Stimulated activated CD8-positive, alpha-beta memory T cell treated with anti-CD3 and anti-CD28 coated beads, Interleukin-4, amount 100 ng/mL, for 24 hours (primary cell): Measurements from ENCODE around the gene TIGD6.
"Not testable (repeated sequence)": the region's sequence is repeated elsewhere in the genome, so short reads cannot be mapped to it uniquely, and the experiment has no call there.

Experiments used
- DNase-seq: peaks from one replicate; pipeline ENCODE4 v3.0.0-alpha.2; 2020; ENCODE audit warnings: low read depth

Gene TIGD6

DNA sequence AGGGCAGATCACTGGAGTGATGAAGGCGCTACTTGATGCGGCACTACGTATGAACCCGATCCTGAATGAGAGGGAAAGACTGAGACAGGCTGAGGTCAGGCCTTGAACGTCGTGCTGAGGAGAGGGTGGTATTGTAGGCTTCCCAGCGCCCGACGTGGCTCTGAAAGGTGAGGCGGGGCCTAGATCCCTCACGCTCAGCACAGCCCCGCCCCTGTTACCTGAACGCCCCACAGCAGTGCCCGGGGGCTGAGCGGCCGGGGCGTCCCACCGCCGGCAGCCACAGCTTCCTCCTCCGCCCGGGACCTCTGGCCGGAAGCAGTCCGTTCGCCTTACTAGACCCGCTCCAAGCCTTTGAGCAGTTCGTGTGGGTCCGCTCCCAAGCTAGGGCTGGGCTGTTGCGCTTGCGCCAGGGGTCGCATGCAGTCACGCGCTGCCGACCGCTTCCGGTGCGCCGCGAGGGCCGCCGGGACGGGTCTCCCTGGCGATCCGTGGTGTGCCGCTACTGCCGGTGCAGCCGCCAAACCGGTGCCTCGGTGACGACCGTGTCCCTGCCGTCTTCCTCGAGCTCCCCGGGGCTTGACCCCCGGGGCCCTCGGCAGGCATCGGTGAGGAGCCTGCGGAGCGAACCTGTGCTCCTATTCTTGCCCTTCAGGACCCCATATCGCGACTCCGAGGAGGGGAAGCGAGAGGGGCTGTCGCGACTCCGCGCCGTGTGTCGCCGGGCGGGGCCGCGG lies at the start of gene TIGD6, which contains the start of gene HMGXB3:
TSS of gene TIGD6 (minus strand) at position 399 of the 734 bp plus-strand sequence. CDS start 4,306 bp downstream, outside the sequence.
TSS of gene HMGXB3 (plus strand) at position 484 of the 734 bp plus-strand sequence. CDS start 4,114 bp downstream, outside the sequence.
- DNase-seq: peak; percentile 88

DNA sequence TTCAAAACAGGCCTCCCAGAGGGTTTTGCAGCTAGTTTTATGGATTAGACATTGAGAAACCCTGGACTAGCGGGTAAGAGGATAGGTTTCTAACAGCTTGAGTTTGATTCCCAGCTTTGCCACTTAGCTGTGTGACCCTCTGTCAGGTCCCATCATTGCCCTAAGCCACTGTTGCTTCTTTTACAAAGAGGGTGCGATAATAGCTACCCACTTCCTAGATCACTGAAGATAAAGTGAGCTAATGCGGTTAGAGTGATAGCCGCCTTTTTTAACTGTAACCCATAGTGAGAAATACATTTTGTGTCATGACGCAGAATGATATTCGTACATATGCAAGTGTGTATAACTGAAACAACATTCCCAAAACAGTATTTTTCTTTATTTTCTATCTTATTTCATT lies 45.6 kb upstream of the TIGD6 start:
- DNase-seq: no peak

DNA sequence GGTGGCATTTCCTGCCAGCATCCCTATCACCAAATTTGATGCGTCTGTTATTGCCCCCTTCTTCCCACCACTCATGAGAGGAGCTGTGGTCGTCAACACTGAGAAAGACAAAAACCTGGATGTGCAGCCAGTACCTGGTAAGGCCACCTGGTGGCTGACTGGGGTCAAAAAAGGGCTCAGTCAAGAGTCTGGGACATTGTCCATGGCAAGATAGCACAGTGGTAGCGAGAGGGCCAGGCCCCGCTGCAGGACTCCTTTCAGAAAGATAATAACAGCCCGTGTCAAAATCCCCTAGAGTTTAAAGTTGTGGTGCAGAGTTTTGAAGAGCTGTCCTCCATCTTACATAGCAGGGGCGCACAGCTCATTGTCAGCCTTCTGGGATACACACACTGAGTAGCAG lies 45.1 kb upstream of the TIGD6 start:
- DNase-seq: no peak

DNA sequence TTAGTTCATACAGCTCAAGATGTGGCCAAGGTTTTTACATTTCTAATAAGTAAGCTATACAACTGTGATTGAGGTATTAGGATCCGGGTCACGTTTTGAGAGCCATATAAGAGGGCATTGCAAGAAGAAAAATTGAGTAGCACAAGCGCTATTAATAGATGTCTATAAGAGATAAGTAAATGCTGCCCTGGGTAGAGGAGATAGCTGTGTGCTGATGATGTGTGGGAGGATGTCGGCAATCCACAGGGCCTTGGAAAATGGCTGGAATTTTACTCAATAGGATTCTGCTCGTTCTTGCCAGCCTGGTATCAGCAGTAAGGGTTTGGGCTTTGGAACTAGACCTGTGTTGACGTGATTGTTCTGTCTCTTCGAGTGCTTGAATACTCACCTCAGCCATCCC lies 44.3 kb upstream of the TIGD6 start:
- no peak for DNase-seq

DNA sequence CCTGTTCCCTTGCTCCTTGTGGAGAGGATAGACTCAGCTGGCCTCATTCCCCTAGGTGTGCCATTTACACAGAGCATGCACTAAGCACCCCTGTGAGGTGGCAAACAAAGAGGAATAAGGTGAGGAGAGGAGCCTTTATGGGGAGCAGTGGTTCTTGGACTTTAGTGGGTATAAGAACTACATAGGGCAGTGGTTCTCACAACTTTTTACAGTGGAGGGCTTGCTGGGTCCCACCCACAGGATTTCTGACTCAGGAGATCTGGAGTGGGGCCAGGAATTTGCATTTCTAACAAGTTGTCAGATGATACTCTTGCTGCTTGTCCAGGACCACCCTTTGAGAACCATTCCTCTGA lies 43.9 kb upstream of the TIGD6 start:
- DNase-seq: no peak

DNA sequence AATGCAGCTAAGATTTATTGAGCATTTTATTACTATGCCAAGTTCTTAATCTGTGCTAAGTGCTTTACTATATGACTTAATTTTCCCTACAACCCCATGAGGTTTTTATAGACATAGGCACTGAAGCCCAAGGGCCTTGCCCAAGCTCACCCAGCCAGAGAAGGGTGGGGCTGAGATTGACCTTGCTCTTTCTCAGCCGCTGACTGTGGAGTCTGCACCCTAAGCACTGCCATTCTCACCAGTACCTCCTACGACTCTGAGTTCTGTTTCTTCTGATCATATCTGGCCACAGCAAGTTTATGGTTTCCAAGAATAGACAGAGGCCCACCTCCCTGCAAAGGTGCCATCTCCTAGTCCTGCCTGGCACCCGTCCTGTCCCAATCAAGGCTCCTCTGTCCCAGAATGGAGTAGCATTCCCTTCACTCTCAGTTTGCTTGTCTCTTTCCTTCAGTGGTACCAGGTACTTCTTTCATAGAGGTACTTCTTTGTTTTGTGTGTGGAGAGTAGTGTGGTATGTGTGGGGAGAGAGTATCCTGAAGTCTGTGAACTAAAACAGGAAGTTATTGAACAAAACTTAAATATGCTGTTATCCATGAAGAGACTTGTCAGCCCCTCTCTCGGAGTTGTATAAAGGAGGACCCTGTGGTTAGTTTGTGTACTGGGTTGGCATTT lies 43.3 kb upstream of the TIGD6 start:
- DNase-seq: no peak

DNA sequence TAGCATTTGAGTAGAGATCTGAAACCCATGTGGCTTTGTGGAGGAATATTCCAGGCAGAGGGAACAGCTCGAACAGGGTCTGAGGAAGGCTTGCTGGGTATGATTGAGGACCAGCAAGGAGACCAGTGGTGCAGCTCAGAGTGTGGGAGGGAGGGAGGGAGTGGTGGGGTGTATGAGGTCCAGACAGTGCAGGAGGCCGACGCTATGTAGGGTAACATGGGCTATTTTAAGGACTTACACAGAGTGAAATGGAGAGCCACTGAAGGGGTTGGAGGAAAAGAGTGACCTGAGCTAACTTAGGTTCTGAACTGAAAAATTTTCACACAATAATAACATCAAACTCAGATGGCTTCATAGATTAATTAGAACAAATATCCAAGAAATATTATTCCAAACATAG lies 42.0 kb upstream of the TIGD6 start:
- no peak for DNase-seq

DNA sequence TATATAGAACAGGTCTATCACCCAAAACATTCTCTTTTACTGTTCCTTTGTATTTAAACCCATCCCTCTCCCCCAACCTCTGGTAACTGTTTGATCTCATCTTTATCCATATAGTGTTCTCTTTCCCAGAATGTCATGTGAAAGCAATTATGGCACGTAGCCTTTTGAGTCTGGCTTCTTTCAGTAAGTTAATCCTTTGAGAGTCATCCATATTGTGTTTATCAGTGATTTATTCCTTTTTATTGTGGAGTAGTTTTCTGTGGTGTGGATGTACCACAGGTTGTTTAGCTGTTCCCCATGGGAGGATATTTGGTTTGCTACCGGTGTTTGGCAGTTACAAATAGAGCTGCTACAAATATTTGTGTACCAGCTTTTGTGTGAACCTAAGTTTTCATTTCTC lies 38.1 kb upstream of the TIGD6 start:
- DNase-seq: no peak

DNA sequence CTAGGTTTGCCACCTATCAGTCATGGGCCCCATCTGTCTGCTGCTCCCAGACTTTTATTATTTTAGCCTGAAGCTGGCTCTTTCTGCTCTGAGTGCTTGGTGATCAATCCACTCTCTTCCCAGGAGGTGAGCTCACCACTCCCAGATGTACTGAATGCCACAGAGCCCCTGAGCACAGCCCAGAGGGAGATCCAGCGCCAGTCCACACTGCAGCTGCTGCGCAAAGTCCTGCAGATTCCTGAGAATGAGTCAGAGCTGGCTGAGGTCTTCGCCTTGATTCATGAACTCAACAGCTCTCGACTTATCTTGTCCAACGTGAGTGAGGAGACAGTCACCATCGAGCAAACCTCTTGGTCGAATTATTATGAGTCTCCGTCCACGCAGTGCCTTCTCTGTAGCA lies 36.1 kb upstream of the TIGD6 start:
- no peak for DNase-seq

DNA sequence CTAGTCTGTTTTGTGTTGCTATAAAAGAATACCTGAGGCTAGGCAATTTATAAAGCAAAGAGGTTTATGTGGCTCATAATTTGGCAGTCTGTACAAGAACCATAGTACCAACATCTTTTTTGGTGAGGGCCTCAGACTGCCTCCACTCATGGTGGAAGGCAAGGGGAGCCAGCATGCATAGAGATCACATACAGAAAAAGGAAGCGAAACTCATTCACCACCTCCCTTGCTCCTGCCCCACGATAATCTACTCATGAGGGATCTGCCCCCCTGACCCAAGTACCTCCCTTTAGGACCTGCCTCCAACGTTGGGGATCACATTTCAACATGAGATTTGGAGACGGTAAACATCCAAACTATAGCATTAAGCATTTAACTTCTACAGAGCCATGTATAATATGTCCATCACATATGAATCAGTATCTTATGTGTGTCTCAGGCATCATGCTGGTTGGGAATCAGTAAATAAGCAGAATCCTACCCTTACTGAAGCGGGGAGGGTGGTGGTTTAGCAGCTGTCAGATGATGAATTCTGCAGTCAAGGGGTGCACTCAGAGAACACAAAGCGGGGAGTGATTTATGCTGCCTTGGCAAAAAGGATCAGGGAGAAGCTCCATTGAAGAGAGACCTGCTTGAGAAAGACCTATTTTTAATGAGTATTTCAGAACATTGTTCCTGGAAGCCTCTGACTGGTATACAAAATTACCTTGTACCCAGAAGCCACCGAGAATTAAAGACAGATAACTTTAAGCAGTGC lies 34.9 kb upstream of the TIGD6 start:
- no peak for DNase-seq

DNA sequence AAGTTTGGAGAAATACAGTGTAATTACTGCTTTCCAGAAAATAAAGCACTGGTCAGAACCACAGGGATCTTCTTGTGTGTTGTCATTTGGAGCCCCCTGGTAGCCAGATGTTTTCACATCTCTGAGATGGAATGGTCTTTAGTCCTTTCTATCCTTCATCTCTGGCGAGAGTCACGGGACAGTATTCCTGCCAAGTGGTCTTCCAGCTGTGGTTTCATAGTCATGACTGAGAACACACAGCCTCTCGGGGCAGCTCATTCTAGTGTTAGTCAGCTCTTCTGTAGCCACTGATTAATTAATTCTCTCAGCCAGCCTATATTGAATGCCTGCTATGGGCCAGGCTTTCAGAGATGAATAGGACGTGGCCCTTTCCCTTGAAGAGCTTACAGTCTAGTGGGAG lies 34.2 kb upstream of the TIGD6 start:
- DNase-seq: no peak

DNA sequence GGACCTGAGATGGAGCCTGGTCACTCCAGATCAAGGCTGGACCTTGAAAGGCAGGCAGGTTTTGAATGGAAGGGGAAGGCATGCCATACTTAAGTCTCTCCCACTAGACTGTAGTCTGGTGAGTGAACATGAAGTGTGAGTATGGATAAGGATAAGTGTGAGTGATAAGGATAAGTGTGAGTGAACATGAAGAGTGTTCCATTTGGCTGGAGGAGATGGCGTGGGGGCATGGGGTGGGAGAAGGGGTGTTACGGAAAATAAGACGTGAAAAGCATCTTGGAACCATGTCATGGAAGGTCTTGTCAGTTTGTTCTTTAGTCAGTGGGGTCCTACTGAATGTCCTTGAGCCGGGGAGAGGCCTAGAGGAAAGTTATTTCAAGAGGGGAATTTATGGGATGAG lies 32.9 kb upstream of the TIGD6 start:
- no peak for DNase-seq

DNA sequence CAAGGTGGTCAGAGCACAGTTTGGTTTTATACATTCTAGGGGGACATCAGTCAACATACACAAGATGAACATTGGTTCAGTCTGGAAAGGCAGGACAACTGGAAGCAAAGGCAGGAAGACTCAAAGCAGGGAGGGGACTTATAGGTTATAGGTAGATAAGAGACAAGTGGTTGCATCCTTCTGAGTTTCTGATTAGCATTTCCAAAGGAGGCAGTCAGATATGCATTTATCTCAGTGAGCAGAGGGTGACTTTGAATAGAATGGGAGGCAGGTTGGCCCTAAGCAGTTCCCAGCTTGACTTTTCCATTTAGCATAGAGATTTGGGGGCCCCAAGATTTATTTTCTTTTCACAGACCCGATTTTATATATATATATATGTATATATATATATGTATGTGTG lies 27.6 kb upstream of the TIGD6 start:
- not testable (repeated sequence) for DNase-seq

DNA sequence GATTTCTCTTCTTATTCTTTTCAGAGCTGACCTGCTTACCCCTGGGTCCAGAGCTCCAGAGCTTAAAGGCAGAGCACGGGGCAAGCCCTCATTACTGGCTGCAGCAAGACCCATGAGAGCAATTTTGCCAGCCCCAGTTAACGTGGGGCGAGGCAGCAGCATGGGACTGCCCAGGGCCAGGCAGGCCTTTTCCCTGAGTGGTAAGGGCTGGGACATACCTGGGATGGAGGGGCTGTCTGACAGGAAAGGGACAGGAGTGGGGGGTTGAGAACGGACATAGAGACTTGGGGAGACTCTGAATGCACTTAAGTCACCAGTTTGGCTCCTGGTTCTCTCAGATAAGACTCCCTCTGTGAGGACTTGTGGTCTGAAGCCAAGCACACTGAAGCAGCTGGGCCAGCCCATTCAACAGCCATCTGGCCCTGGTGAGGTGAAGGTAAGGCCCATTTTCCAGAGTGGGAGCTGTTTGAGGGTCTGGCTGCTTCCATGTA lies 26.3 kb upstream of the TIGD6 start:
- DNase-seq: no peak

DNA sequence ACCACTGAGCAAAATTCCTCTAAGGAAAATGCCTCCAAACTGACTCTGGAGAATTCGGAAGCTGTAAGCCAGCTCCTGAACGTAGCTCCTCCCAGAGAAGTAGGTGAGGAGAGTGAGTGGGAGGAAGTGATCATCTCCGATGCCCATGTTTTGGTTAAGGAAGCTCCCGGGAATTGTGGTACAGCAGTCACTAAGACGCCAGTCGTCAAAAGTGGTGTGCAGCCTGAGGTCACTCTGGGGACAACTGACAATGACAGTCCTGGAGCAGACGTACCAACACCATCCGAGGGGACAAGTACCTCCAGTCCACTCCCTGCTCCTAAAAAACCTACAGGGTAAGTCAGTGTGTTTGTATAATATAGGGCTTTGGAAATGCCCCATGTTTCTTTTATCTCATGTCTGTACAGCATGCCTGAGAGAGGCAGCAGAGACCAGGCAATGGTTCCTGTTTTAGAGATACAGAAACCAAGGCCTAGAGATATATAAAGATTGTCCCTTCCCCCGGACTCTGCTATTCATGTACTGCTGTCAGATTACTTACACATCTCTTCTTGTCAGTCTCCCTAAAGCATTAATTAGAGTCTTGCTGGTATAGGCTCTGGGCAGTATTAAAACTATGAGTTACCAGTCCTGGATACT lies 24.0 kb upstream of the TIGD6 start:
- DNase-seq: no peak

DNA sequence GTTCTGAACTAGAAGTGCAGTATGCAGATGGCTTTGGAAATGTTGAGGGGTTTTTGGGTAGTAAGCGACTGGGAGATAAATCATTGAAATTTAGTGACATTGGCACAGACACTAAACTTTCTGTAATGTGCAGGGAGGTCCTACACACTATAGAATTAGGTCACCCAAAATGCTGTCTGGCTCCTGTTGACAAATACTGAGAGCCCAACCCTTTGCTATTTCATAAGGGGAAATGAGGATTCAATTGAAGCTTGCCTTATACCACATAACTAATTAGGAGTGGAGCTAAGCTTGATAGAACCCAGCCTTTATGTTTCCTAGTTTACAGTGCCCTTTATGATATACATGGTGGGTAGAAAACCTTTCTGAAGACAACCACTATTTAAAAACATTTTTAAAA lies 22.7 kb upstream of the TIGD6 start:
- no peak for DNase-seq

DNA sequence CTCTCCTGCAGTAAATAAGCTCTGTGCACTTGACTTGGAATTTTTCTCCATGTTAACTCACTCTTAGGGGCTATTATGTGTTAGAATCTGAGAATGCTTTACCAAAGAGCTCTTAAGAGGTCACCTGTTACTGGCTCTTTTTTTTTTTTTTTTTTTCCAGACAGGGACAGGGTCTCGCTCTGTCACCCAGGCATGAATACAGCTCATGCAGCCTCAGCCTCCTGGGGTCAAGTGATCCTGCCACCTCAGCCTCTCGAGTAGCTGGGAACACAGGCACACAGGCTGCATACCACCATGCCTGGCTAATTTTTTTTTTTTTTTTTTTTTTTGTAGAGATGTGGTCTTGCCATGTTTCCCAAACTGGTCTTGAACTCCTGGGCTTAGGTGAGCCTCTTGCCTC lies 22.2 kb upstream of the TIGD6 start:
- DNase-seq: no peak

DNA sequence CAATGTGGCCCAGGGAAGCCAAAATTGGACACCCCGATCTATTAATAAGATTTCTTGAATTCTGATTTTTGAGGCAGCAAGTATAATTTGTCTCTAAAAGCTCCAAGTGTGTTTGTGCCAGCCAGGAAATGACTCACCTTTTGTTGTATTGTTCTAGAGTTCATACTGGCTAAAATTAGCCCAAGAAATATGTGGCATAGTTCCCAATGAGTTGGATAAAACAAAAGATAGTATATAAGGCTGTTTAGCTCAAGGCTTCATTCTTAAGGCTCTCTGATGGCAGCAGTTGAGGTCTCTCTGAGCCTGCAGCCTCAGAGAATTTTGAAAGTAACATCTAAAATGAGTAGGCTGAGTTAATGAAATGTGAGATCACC lies 21.7 kb upstream of the TIGD6 start:
- DNase-seq: no peak

DNA sequence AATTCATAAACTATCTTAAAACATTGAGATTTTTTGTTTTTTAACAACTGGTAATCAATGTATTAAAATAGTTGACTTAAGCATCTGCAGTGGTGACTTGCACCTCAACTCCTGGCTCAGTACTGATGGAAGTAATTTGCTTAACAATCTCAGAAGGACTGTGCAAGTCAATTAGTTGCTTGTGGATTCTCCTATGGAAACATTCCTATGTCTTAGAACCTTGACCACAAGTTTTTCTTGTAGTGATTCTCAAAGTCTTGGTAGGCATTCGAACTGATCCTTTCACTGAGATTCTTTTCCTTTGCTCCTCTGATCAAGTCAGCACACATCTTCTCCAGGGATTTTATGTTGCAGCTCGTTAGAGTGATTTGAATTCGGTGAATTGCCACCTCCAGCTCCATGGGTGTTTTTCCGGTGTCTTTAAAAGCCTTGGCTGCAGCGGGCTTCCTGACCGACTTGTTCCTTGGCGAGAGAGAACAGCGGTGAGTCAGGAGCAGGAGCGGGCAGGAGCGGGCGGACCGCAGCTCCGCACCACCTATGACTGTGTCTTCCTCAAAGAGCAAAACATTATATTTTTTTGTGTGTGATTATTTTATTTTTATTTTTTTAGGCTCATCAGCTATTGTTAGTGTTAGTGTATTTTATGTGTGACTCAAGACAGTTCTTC lies 21.2 kb upstream of the TIGD6 start:
- DNase-seq: no peak

DNA sequence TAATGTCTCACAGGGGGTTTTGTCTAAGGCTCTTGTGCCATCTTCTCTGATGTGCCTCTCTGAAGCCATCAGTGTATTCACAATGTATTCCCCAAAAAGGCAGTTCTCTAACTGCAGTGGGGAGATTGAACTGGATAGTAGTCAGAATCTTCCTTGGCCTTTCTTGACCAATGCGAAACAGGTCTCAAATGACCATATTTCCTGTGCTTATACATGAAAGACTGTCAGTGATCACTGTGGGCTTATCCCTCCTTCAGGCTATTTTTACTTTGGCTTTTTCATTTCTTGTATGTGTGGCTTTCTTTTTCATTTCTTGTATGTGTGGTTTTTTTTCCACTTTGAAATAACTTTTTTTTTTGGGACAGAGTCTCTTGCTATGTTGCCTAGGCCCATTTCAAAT lies 19.8 kb upstream of the TIGD6 start:
- DNase-seq: no peak

DNA sequence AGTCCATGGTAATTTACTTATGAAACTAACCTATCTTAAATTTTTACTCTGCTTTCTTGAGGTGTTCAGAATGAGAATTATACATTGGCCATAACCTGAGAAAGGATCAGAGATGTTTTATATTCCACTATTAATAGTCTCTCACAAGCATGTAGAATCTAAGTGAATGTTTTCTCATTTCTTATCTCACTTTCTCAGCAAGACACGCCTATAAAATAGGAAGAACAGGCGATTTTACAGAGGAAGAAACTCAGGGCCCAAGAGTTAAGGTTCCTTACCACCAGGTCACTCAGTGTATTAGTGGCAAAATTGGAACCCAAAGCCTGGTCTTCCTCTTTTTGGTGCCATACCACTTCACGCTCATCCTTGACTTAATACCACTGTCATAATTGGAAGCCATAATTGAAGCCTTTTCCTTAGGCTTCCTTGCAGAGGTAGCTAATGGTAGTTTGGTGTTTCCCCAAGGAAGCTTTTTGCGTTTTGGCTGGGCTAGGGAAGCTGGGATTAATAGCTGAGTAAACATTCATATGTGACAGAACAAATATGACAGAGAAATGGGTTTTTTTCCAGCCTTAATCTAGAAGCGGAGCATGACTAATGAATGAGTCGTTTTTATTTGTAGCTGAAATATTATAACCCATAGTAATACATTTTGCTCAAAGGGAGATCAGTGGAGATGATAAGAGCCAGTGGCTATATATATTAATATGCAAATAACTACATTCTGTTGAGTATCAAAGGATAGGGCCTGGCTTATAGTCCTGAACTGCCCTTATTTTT lies 17.0 kb upstream of the TIGD6 start:
- DNase-seq: no peak
